Stimulated activated naive CD4-positive, alpha-beta T cell treated with Interleukin-2 at 50 U/mL for 16 hours (primary cell): ENCODE measurements around the gene DLG2.

Experiments used
- DNase-seq: peaks from one replicate; lab custom pipeline; 2025; lab: John Stamatoyannopoulos, UW

The DLG2 gene

DNA sequence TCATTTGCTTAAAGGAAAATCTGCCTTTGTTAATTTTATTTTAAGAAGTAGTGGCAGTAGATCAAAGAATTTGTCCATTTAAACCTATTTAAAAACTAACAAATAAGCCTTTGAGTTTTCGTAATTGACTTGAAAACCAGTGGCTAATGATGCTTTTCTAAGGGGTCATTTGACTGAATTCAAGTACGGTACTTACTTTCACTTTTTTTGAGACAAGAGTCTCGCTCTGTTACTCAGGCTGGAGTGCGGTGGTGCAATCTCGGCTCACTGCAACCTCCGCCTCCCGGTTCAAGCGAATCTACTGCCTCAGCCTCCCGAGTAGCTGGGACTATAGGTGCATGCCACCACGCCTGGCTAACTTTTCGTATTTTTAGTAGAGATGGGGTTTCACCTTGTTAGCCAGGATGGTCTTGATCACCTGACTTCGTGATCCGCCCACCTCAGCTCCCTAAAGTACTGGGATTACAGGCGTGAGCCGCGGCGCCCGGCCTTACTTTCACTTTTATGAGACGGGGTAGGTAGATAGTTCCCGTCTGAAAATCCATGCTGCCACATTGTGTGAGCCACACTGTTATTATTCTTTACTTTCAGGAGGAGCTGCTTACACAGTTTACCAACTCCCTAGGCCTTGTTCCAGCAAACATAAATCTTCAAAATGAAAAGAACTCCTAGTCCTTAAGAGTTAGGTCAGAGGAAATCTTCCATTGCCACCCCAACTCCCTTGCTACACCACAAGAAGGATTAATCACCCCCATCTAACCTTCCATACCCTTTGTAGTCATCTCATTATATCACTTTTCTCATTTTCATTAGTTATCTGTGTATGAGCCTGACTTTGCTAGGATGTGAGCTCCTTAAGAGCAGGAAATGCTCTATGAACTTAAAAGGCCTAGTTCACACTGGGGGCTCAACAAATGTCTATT, 1414.4 kb downstream of the DLG2 start:
- no peak for DNase-seq

DNA sequence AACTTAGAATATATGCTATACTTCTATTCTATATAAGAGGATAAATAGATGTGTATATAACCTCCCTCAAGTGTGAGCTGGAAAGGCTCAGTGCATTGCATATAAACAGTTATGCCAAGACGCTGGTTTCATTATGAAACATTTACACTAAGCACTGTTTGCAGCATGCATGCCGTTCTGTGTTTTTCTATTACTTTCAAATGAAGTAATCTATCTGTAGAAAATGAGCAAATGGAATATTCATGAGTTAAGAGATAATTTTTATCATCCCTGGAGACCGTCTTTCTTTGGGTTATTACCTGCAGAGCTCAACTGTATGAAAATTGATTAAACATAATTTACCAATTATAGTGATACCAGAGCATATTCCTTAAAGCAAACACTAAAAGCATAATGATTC, 1415.2 kb downstream of the DLG2 start:
- DNase-seq: no peak

DNA sequence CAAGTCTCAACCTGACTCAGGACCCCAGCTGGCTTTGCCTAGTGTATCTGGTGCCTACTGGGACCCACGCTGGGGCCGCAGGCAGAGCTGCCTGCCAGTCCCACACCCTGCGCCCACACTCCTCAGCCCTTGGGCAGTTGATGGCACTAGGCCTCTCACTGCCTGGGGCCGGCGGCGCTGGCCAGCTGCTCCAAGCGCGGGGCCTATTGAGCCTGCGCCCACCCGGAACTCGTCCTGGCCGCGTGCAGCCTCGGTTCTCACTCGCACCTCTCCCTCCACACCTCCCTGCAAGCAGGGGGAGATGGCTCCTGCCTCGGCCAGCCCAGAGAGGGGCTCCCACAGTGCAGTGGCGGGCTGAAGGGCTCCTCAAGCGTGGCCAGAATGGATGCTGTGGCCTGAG, 1432.4 kb downstream of the DLG2 start:
- DNase-seq: no peak

DNA sequence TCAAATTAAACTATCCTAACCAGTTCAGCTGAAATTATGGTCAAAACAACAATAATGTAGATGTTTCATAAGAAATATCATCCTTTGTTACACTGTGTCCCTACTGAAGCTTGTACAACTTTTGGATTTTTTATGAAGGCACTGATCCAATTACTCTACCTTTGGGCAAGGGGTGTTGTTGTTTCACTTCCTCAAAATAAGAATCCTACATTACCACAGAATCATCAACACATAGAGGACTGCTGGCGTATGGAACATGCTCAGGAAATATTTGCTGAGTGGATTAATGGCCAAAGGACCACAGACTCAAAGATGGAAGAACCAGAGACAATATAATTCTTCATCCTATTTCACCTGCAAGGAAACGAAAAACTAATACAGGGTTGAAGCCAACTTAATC, 1433.4 kb downstream of the DLG2 start:
- DNase-seq: no peak

DNA sequence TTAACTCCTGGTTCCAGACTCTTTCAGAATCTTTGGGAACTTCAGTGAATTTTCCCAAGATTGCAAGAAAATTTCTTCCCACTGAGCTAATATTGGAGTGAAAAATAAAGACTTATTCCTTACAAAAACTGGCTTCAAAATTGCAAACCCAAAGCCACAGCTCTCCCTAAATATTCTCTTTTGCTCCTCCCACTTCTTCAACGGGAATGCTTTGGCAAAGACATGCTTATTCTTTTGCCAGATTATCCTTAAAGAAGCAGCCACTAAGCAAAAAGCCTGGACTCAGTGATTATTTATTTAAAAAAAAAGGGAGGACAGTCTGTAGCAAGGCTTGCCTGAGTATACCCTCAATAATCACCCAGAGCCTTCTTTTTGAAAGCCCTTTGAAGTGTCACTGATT, 1438.6 kb downstream of the DLG2 start:
- no peak for DNase-seq

DNA sequence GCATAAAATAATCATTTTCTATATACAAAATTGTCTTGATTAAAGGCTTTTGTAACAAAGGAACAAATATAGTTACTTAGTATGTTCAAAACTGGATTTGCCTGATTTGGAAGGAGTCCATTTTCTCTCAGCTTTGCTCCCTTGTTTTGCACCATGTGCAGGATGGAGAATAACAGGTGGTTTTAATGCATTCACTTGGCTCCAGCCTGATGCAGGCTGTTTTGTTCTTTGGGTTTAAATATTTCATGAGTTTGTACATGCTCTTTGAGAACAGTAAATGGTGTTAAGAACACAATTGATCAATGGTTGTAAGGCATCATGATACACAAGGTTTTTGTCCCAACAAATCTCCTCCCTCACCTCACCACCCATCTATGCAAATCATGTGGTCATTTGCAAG, 1454.1 kb downstream of the DLG2 start:
- DNase-seq: no peak

DNA sequence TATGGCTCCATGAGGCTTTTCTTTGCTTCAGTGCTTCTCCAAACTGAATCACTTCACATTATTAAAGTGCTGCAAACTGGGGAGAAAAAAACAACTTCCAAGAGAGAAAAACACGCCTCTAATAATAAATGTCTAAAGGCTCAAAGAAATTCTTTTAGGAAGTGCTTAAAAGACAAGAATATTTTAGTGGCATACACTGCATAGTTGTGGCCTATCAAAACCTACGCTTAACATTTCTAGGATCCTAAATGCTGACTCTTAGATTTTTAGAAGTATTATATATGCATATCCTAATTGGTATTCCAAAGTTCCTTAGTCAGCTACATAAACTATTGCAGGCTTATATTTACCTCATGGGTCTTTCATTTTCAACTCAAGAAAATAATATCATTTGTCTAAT, 1462.0 kb downstream of the DLG2 start:
- DNase-seq: no peak

DNA sequence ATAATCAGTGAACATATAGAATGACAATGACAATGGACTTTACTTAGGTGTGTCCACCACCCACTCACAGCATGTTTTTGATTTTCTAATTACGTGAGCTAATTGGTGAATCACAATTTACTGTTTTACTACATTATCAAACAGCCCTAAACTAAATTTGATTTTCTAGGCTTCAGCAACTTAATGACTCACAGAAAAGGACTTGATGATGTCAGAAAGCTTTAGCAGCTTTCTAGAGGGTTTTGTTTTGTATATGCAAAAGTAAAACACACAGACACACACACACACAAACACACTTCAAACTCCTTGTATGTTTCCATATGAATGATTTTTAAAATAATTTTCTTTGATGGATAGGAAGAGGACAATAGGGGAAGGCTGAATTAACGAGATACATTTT, 1462.4 kb downstream of the DLG2 start:
- DNase-seq: no peak

DNA sequence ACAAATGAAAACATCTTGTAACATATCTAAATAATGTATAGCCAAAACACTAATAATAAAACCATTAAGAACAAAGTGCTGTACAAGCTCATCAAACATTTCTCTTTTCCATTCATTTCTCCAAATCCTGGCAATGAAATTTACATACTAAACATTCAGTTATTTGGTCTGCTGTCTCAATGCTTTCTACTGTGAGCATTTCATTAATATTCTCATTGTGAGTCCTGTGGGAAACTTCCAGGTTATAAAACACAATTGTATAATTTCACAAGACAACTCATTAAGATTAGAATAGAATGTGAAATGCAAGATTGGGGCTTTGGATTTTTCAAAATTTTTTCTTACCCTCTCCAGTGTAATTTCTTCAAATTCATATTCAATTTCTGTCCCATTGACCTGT, 1464.0 kb downstream of the DLG2 start:
- no peak for DNase-seq

DNA sequence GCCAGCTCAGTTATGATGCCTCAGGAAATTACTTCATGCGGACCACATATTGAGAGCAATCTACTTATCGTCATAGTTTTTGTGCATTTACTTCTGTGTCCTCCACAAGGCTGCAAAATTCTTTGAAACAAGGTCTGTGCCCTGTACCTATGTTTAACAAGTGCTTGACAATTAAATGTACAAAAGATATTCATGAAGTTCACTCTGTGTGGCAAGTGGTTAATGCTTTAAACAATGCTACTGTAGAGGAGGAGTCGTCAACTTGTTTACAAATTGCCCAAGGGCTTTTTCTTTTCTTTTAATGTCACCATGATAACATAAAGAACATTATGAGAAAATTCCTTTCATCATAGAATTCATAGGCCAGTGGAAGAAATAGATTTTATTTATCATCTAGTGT, 1469.5 kb downstream of the DLG2 start:
- DNase-seq: no peak

DNA sequence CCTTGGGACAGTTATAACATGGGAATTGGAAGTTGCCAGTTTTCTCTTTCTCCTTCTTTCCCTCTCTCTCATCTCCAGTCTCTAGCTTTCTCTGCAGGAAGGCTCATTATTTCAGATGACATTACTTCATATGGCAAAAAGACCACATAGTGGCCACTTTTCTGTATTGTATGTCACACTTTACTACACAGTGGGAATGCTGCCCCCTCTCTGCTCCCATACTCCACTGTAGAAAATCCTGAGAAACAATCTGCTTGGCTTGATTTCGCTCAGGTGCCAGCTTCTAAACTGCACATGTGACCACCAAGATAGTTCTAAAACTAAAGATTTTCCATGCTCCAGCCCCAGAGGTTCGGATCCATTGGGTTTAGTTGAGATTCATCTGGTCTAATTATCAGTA, 1480.3 kb downstream of the DLG2 start:
- no peak for DNase-seq

DNA sequence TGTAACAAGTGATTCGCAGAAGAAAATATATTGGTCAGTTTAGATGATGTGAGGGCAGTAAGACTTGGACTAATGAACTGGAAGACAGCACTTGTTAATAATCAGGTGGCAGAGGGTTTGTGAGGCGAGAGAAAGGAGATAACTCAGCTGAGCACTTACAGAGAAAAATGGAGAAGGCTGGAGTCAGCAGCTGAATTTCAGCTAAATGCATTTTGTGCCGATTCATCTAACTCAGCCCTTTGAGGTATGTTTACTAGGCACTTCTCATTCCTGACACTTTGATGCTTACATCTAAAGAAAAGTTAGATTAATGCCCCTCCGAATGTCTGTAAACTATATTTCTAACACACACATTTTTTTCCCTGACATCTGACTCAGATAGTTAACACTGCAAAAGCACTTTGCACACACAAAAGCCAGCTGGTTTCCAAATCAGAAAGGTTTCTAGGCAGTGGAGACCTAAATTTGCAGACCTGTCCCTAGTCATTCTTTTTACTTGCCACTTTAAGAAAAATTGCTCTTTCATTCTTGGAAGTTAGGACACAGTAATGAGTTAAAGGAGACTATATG, 1481.4 kb downstream of the DLG2 start:
- no peak for DNase-seq

DNA sequence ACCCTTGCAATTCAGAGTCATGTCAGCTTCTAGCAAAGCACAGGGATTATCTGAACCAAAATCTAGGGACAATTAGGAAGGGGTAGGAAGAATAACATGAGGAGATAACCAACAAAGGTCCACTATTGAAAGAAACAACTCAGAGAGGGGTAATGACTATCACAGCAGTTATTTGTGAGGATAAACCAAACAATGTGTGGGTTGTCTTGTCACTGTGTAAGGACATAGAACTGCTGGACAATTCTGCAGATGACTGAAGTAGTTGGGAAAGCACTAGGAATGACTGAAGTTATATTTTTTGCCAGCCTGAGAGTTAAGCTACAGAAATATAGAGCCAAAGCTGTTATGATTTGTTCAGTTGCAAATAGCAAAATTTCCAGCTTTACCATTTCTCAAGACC, 1482.6 kb downstream of the DLG2 start:
- DNase-seq: no peak

DNA sequence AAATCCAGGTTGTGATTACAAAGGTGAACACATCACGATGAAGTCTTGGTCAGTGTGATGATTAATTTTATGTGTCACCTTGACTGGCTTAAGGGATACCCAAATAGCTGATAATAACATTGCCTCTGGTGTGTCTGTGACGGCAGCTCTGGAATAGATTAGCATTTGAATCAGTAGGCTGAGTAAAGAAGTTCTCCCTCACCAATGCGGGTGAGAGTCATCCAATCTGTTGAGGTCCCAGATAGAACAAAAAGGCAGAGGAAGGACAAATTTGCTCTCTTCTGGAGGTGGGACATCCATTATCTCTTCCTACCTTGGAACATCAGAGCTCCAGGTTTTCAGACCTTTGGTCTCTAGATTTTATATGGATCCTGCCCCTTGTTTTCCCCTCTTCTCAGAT, 1484.7 kb downstream of the DLG2 start:
- no peak for DNase-seq

DNA sequence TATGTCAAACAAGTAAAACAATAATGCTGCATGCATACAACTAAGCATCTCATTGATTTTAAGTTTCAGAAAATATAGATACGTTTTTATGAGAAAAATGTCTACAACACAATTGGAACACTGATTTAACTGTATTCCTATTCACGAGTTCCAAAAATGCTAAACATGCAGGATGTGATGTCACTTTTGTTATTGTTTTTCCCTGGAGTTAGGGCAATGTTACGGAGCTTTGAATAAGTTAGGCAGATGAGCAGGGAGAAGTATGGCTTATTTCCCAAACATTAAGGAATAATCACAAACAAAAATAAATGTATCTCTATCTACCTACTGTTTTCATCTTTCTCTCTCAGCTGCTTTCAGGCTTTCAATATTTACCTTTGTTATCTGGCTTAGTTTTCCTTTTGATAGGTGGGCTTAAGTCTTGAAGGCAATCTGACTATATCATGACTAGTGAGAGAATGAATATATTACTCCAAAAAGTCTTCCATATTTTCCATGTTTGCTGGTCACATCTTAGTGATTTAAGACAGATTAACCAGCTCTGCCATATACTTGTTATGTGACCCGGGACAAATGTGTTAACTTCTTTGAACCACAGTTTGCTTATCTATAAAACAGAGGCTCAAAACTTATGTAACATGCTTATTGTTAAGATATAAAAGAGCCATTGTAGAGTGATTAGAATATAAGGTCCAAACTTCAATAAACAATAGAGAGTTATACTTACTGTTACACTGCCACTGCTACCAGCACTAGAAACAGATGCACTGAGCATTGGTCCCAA, 1486.6 kb downstream of the DLG2 start:
- DNase-seq: no peak

DNA sequence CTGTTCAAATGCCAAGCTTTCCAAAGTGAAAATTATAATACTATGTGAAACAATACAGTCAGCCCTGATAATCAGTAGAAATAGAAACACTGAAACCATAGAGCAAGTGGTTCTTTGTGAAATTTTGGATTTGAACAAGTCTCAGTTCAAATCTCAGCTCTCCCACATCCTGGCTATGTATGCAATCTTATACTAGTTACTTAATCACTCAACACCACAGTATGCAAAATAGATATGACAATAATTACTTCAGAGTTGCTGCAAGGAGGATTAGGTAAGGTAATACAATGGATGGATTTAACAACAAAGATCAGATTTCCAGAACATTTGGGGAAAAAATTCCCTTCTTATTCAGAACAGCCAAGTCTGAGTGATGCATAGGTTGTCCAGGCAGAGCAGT, 1489.2 kb downstream of the DLG2 start:
- DNase-seq: no peak

DNA sequence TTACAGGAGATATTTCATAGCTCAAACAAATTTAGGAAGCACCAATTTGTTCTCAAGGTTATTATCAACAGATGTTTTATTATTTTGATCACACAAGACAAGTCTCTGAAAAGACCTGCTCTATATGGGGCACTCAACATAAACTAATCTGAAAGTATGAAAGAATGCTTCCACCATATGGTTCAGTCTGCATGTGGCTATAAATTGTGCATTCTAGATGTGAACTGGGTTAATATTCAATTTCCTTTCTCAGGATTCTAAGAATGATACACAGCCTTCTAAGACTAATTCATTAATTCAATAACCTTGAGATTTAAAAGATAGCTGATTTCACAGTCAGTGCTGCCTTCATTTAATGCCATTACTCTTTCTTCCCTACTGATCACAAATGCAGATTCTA, 1489.6 kb downstream of the DLG2 start:
- no peak for DNase-seq

DNA sequence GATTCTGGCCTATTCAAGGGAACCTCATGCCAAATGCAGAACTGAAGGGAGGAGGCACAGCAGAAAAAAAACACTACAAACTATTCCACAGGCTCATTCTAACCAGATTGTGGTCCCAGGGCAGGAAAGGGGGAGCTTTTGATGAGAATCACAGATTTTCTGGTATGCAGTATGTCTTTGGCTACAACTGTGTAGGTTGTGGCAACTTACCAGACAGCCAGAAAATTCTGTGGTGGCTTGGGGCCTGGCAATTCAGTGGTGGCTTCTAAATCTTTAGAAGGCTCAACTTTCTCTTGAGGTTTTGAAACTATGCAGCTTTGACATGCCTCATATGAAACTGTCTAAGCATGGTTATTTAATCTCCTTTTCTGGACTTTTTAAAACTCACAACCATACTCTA, 1490.2 kb downstream of the DLG2 start:
- DNase-seq: no peak

DNA sequence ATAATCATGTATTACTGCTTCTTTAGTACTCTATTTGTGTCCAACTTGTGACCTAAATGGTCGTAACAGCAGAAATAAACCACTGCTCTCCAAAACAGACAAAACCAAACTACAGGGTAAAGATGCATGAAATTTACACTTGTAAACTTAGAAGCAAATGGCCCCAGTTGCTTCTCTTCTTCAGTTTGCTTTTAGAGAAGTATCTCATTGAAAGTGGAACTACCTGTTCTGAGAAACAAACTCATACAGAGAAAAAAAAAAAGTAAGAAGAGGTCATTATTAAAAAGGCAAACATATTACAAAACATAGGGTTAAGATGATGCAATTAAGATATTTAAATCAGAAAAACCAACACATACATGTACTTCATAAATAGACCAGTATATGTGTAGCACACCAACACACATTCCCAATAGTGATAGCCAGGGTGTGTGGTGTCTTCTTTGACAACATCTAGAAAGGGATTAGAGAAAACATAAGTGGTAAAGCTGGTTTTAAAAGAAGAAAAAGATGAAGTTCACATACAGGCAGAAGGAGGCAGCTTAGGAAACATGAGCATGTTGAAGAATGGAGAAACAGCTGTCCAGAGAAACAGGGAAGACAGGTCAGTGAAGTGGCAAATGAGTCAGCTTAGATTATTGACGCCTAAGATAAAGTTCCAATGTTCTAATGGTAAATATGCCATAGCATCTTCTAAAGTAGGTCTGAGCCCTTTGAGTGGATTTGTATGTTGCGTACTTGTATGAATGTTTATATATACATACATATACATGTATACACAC, 1496.3 kb downstream of the DLG2 start:
- no peak for DNase-seq

DNA sequence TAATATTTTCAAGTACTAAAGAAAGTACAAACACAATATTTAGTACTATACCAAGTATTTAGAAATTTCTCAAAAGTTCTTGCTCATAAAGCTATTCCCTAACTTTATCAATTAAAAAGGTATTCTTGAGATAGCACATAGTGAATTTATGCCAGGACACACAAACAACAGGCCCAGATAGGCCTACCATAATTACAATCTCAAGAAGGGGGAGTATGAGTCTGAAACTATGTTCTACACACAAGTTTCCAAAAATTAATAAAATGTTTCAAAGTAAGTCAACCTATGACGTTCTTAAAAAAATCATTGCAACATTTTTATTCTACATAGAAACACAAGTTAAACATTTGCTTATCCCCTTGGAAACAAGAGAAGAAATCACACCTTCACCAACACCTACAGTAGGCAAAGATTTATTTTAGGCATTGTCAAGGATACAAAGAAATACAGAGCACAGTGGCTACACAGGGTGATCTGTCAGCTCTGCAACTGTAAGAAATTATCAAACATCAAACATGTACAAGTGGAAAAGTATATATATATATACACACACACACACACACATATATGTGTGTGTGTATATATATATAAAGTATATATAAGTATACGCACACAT, 1497.1 kb downstream of the DLG2 start:
- DNase-seq: no peak

DNA sequence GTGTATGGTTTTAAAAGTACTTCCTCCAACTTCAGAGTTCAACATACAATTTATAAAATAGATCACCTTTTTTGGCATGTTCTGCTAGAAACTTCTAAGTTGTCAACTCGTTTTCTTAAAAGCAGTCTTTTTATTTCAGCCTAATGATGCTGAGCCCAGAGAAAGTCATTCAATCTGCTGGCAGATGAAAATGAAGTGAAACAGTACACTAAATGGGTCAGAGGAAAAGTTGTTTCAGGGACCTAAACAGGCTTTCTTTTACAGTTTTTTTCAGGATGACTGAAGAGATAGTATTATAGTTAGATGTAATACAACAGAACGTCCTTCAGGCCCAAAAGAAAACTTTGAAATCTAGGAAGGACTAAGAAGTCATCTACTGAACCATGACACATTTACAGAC, 1498.3 kb downstream of the DLG2 start:
- DNase-seq: no peak

DNA sequence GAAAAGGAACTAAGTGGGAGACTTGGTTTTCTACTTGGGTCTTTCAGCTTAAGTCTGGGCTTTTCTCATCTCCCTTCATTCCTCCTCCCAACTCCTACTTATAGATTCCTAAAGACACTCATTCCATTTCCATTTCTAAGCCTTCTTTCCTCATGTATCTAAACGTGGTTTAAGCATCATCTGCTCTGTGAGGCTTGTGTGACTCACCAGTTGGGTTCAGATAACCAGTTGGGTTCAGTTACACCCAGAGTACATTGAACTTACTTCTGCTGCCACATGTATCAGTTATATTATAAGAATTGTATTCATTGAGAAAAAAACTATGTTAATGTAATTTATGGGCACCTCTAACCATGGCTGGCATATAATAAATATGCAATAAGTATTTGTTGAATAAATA, 1509.8 kb downstream of the DLG2 start:
- no peak for DNase-seq
